ENCODE measurements around the gene ARL15.

Gene ARL15

DNA sequence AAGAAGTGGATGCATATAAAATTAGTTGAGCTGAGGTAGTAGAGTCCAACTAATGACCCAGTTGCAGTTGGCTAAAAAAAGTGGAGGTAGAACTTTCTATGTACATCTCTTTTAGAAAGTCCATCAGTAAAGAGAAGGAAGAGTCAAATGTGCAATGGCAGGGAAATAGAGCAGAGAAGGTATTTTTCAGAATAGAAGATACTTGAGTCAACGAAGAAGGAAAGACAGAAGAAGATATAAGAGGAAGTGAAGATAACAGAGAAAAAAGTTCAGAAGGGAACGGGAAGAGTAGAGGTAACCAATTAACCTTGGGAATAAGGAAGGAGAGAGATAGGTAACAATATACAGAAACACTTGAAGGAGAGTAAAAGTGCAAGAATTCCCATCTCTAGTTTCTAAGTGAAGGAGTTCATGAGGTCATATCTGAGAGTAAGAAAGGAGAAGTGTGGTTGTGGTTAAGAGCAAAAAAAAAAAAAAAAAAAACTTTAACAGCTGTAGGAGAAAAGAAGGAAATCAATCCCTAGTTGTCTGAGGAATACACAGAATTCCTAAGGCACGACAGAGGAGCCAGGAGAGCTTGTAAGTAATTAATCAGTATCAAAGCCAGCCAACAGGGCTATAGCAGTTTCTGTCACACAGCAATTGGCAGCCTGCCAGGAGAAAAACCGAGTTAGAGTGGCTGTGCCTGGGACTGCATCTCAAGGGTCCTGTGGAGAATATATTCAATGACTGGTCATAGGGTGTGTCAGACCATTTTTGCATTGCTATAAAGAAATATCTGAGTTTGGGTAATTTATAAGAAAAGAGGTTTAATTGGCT is 61.0 kb downstream of the ARL15 start:
- peak in 1 of 2 experiments; percentile 16 for DNase-seq (ENCODE audit: low read depth in 2 of 2)

GRCh38 chr5:54247226-54247625 is 63.1 kb downstream of the ARL15 start:
- DNase-seq (ENCODE audit: low read depth in 2 of 2) = no peak

DNA sequence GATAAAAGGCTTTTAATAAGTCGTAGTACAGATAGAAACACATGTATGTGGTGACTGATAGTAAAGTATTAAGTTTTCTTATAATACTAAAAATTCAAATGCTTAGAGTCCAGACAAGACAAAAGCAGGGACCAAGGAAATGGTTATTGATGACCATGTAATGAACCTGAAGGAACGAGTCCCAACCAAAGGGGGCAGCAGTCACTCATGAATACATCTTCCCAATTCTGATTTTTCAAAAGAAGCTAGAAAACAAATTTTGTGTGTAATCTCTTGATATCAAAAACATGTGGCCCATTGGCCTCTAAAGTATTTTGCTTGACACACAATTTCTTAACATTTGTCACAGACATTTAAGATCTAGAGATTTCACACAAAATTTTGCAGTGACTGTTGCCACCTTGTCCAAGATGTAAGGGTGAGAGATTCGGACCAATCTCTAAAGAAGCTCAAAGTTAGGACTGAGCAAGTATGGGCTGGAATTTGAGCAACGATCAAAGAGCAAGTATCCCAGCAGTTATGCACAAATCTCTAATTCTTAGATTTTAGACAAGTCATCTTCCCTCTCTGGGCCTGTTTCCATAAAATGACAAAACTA is 66.8 kb downstream of the ARL15 start:
- no peak for DNase-seq (ENCODE audit: low read depth in 2 of 2)

GRCh38 chr5:54242297-54242696 is 68.1 kb downstream of the ARL15 start:
- no peak for DNase-seq (ENCODE audit: low read depth in 2 of 2)

GRCh38 chr5:54234304-54234933 is 76.0 kb downstream of the ARL15 start:
- DNase-seq (ENCODE audit: low read depth in 2 of 2) = no peak

- DNase-seq (ENCODE audit: low read depth in 2 of 2) = no peak
Measured at GRCh38 chr5:54230936-54231685, 79.3 kb downstream of the ARL15 start.

DNA sequence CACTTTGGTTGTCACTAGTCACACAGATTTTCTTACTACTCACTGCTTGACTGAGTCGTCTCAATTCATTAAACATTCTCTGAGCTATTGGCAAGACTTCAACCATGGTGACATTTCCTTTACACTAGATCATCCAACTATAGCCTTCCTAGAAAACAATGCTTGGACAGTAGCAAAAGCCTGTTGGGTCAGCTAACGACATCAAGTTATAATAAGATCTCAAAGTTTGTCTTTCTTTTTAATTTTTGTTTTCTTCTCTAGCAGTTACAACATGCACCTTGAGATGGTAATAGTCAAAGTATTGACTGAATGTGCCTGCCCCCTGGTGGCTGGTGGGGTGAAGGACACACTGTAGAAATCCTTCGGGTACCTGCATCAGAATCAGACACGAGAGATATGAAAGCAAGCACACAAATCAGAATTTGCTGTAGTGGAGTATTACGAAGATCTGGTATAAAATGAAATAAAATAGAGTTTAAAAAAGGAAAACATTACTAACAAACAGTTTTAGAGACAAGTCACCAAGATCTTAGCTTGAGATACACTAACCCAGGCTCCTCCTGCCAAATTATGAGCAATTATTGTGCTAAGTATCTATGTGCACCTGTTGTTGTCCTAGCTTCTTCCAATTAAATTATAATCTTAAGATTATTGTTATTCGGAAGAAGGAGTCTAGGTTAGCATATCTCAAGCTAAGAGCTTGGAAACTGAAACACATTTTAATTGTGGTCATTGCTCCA is 81.2 kb downstream of the ARL15 start:
- no peak for DNase-seq (ENCODE audit: low read depth in 2 of 2)

GRCh38 chr5:54227759-54228158 is 82.6 kb downstream of the ARL15 start:
- DNase-seq (ENCODE audit: low read depth in 2 of 2) = no peak

GRCh38 chr5:54227109-54227508 is 83.3 kb downstream of the ARL15 start:
- DNase-seq (ENCODE audit: low read depth in 2 of 2) = no peak

DNA sequence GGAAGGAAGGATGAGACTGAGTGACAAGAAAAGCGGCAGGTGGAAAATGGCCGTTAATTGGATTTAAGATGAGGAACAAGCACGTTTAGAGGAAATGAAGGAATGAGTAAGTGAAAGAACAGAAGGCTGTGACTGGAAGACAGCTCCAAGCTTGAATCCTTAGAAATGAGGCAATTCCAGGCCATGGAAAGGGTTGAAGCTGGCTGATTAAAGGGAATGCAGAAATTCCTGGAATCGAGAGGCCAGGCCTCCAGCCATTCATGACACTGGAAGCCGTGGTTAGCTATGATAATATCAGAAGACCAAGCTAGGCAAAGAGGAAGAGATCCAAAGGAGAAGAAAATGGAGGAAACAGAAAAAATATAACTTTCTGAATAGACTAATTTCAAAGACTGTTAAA is 84.2 kb downstream of the ARL15 start:
- no peak for DNase-seq (ENCODE audit: low read depth in 2 of 2)

- DNase-seq (ENCODE audit: low read depth in 2 of 2) = no peak
Measured at GRCh38 chr5:54224103-54224826, 86.1 kb downstream of the ARL15 start.

- no peak for DNase-seq (ENCODE audit: low read depth in 2 of 2)
Measured at GRCh38 chr5:54222336-54222735, 88.0 kb downstream of the ARL15 start.

DNA sequence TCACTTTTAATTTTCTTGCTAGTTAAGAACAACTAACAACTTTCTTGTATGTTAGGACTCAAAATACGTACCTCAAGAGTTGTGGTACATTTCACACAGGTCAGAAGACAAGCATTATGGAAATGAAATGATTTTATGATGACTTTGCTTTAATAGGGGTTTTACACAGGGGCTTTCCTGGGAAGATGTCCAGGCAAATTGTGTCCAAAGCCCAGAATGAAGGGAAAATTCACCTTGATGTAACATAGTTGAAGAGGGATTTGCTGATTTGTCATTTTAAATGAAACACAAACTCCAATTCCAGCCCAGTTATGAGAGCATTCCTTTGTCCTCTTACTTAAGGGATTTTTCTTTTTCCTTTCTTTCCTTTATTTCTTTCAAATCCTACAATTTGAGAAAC is 89.2 kb downstream of the ARL15 start:
- DNase-seq (ENCODE audit: low read depth in 2 of 2) = no peak

DNA sequence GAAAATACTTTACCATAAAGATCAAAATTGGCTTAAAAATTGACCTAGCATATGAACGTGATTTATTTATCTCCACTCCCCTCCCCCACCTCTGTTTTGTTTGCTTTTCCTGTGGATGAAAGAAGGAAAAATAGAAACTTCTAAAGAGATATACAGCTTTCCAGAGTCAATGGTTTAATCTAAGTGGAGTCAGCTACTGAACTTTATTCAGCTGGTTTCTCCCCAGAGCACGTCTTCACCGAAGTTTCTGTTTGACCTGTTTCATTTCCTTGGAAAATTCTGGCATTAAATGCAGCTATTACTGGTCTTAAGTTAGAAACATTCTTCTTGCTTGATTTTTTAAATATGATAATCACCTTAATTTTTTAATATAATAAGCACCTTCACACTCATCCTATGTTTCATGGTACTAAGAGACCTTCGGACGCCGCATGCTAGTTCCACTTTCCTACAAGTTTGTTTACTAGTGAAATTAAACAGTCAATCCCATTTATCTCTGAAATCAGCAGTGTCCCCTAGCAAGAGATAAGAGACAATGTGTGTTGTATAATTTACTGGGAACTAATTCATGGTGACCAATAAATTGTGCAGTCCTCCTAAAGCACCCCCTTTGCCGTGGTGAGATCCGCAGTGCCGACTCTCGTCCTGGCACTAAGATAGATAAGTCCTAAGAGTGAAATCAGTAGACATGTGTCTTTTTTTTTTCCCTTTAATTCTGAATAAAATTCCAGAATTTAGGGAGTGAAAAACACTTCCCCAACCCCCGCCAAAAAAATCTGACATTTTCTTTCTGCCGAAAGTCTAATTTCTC is 89.9 kb downstream of the ARL15 start:
- no peak for DNase-seq (ENCODE audit: low read depth in 2 of 2)

DNA sequence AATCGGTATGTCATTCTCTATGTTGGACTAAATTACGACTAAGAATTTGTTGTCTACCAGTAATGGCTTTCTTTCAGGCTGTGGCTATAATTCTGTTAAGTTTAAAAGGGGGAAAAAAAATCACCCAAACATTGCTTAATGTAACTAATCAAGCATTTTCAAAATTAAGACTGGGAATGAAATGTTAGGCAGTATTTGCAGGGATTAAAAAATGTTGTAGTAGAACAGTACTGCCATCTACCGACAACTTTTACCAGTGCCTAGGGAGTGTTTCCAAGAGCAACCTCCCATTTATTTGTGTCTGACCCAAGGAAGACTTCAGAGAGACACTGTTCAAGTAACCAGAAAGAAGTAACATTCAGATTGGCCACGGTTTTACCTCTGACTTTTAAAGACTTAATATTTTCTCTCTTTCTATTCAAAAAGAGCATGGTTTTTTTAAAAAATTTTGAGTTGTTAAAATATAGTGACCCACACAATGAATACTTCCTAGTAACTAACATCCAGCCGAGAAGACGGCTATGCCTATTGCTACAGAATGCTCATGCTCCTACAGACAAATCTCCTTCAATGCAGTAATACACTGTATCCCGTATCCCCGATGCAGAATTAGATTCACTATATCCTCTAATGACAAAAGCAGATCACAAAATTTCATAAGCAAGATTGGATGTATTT is 92.4 kb downstream of the ARL15 start:
- peak; percentile 42 to 48 for DNase-seq (ENCODE audit: low read depth in 2 of 2)

- peak; percentile 56 to 68 for DNase-seq (ENCODE audit: low read depth in 2 of 2)
Measured at GRCh38 chr5:54215233-54215736, 95.1 kb downstream of the ARL15 start.

- no peak for DNase-seq (ENCODE audit: low read depth in 2 of 2)
Measured at GRCh38 chr5:54214722-54215121, 95.7 kb downstream of the ARL15 start.

DNA sequence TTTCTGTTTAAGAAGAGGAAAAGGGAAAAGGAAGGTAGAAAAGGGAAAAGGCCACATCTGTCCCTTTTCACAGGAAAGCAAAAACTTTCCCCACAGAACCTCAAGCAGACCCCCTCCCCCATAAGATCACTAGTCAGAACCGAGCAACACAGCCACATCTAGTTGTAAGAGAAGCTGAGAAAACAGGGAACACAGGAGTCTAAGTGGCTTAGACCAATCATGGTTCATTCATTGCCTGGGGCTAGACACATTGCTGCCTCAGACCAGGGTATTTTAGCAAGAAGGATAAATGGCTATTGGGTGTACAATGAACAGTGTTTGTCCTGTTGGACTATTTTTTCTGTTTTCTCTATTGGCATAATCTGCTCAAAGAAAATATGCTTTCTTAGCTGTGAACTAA is 98.0 kb downstream of the ARL15 start:
- no peak for DNase-seq (ENCODE audit: low read depth in 2 of 2)

- DNase-seq (ENCODE audit: low read depth in 2 of 2) = no peak
Measured at GRCh38 chr5:54211912-54212311, 98.5 kb downstream of the ARL15 start.
